Fibroblast of the aortic adventitia (primary cell): ENCODE measurements around the gene GPR39. TPM values are rescaled to one million over a fixed set of nuclear protein-coding genes. Genes with fewer than 3 reads are reported as not detected.
A peak's percentile ranks its signal among the peaks of the same experiment; 100 is the strongest.

Experiments used
- DNase-seq: peaks from one replicate; pipeline ENCODE4 v3.0.0-alpha.2; 2010; ENCODE audit warnings: low read depth
- H3K4me3 ChIP-seq: 2 replicates; pipeline ENCODE4 v1.5.1; 2011; ENCODE audit warnings: low read depth, mild to moderate bottlenecking, control low read depth, low read length, moderate library complexity
- total RNA-seq: library from RNA; depleted of rRNA; stranded (reverse); fragments of >200 nt; gene quantifications from 2 replicates; pipeline ENCODE4 v1.2.3, GENCODE V29; 2012; ENCODE audit warnings: low replicate concordance
- TF ChIP-seq, protein P1 (sequence below): IDR thresholded peaks from 2 replicates; pipeline ENCODE4 v1.5.1; 2011; ENCODE audit warnings: mild to moderate bottlenecking, low read length, control low read depth, inconsistent platforms; ENCODE audit not compliant: insufficient read depth

GPR39 gene
- total RNA-seq, 1 donor = 12.7 TPM

DNA sequence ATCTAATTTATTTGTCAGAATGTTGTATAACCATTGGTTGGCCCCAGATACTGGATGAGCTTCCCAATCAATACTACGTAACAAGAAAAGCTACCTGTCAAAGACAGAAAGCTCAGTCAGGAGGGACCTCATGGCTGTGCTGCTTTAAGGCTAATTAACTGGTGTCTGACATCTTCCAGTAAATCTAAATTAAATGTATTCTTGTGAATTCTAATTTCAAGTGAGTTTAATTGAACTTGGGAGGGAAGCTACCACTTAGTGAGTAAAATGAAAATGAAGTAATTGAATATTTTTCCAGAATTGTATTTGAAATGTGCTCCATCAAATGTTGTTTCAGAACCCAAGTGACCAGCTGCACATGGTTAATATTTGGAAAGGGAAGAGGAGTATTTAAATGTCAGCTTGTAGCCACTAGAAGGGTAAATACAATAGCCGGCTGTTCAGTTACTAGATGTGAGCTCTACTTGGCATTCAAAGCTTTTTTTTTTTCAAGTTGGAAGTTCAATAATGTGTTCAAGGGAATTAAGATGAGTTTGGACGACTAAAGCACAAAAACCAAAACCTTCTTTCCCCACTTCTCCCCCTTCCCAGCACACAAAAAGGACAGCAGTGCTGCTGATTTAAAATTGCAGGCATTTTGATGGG, 62.0 kb downstream of the GPR39 start:
- TF ChIP-seq, protein P1, sequence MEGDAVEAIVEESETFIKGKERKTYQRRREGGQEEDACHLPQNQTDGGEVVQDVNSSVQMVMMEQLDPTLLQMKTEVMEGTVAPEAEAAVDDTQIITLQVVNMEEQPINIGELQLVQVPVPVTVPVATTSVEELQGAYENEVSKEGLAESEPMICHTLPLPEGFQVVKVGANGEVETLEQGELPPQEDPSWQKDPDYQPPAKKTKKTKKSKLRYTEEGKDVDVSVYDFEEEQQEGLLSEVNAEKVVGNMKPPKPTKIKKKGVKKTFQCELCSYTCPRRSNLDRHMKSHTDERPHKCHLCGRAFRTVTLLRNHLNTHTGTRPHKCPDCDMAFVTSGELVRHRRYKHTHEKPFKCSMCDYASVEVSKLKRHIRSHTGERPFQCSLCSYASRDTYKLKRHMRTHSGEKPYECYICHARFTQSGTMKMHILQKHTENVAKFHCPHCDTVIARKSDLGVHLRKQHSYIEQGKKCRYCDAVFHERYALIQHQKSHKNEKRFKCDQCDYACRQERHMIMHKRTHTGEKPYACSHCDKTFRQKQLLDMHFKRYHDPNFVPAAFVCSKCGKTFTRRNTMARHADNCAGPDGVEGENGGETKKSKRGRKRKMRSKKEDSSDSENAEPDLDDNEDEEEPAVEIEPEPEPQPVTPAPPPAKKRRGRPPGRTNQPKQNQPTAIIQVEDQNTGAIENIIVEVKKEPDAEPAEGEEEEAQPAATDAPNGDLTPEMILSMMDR = no peak
- H3K4me3 ChIP-seq = no peak overlapping the region
- no peak for DNase-seq

DNA sequence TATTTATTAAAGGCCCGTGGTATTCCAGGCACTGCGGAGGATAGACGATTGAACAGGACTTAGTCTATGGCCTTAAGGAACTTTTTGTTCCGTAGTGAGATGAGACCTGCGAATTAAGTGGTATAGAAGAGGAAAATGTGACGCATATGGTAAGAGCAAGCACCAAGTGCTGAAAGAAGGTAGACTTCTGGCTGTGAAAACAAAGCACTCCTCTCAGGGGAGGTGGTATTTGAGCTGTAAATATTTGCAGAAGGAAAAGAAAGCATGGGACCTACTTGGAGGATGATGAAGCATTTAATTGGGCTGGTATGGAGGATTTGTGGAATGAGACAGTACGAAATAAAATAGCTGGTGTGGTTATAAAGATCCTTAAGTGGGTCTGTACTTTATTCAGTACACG, 62.5 kb downstream of the GPR39 start:
- DNase-seq = no peak
- H3K4me3 ChIP-seq = no peak overlapping the region
- TF ChIP-seq, protein P1 = no peak

DNA sequence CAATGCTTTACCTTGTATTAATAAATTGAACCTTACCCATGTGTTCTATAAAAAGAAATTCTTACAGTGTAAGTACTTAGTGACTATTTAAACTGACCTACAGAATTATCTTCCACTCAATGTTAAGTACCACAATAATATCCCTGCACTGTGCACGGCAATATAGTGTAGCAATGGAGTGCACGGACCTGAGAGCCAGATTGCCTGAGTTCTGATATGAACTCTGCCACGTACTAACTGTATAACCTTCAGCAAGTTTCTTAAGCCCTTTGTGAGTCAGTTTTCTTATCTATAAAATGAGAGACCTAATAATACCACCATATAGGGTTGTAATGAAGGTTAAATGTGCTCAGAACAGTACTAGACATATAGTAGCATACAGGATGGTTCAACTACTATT, 66.2 kb downstream of the GPR39 start:
- no peak for DNase-seq
- TF ChIP-seq, protein P1 = no peak
- H3K4me3 ChIP-seq = no peak overlapping the region

DNA sequence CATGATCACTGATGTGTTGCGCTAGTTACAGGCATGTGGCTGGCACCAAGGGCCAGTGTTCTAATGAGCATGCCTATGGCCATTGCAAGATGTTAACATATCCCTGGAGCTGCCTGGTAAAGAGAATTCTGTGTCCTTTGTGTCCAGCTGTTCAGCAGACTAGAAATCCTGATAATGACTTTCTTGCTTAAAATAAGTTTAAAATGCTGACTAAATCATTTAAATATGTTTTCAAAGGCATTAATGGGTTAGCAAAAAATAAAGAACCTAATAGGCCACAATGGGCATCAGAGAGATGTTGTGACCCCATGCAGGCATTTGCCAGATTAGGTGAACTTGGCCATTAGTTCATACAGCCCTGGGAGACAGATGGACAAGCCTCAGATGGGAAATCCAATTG, 67.5 kb downstream of the GPR39 start:
- H3K4me3 ChIP-seq = no peak overlapping the region
- TF ChIP-seq, protein P1 = no peak
- DNase-seq = no peak

GRCh38 chr2:132488491-132488890, 71.9 kb downstream of the GPR39 start:
- TF ChIP-seq, protein P1 = no peak
- DNase-seq = no peak
- no peak overlapping the region for H3K4me3 ChIP-seq

DNA sequence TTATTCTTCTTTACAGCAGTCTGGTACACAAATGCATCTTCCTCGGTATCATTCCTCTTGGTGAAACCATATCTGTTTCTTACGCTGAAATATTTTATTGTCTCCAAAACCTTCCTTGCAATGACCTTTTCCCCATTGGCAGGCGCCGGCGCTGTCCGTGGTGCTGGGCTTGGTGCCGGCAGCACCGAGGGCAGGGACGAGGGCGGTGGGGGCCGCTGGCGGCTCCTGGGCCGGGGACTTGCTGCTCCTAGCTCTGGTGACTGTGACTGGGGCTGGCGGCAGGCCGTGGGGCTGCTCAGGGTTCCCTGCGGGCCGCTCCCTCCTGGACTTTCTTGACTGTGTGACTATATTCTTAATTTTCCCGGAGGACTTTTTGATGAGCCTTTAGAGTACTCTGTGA, 72.5 kb downstream of the GPR39 start:
- DNase-seq = peak; percentile 8
- TF ChIP-seq, protein P1 = no peak

DNA sequence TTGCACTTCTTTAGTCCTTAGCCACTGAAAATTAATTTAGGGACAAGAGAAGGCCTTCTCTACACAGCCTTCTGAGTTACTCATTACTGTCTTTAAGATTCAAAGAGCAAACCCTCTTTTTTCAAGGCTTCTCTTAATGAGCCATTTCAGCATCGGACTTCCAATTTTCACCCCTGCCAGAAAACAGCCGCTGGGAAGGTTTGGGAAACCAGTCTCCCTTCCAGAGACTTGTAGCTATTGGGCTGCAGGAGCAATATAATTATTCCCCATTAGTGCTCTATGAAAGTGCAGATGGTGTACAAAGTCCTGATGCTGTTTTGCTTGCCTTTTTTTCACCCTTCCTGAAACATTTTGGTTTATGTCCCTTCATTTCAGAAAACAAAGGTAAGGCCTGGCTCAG, 79.3 kb downstream of the GPR39 start:
- H3K4me3 ChIP-seq = no peak overlapping the region
- TF ChIP-seq, protein P1 = no peak
- DNase-seq = no peak

More for the DNA sequence above, 72.5 kb downstream of the GPR39 start:
- H3K4me3 ChIP-seq = no peak overlapping the region
